ENCODE measurements around the gene SNAP25. TPM values are rescaled to one million over a fixed set of nuclear protein-coding genes. Genes with fewer than 3 reads are reported as not detected.

The SNAP25 gene
- total RNA-seq, 1 experiment from 2014 or later, result 0.39 TPM

DNA sequence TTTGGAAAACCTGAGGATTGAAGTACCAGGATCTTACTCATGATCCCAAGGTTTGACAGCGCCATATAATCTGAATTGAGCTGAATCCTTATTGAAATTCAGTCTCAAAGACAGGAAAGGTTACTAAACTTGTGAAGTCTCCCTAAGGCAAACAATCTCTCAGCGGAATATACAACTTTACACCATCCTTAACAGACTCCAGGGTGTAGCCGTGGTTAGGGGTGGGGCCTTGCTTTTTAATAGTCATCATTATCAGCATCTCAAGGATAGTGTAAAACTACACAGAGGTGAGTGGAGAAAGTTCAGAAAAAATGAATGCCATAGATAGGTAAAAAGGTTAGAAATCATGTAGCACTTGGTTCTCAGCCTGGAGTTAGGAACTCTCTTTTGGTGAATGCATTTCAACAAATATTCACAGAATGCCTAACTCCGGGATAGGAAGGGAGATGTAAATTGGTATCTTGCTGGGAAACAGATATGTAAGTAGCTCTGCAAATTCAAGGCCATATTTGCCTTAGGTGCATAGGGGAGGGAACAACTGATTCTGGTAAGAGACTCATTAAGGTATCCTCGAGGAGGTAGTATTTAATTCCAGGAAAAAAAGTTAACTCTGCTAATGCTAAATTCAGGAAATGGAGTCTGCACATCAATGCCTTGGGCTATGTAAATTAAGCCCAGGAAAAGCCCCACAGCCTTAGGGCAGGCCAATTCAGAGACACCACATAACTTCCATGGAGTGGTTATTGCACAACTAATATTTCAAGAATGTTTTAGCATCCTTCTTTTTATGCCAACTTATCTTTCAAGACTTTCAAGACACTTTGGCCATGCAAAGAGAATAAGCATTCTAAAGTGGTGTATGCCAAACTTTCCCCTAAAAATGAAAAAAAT is 61.6 kb downstream of the SNAP25 start:
- Histone ChIP-seq H3K4me1 (ENCODE audit: control insufficient read depth in 1 of 2, insufficient read depth in 2 of 2, low read length in 2 of 2) (no peaks in the 10 kb centered on the region), H2AFZ (ENCODE audit: low read depth, low read length, poor library complexity, severe bottlenecking) (no peak overlapping the region), H3K9me2 (ENCODE audit: insufficient read depth) (no peaks in the 10 kb centered on the region), H3K4me3 (replicated peaks in 1 of 2; ENCODE audit: low read depth in 1 of 2, low read length in 2 of 2) (no peak overlapping the region), H3K36me3 (ENCODE audit: control insufficient read depth in 1 of 2, insufficient read depth in 2 of 2, low read length in 2 of 2) (no peaks in the 10 kb centered on the region), H3K27ac (ENCODE audit: low read depth, low read length) (no peak overlapping the region), H3K9ac (ENCODE audit: low read length) (no peak overlapping the region), H3K9me3 (ENCODE audit: control insufficient read depth in 1 of 2, insufficient read depth in 1 of 2, low read depth in 1 of 2, low read length in 2 of 2) (no peaks in the 10 kb centered on the region), H4K20me1 (ENCODE audit: insufficient read depth) (no peaks in the 10 kb centered on the region), H3K79me2 (ENCODE audit: insufficient read depth, low read length) (no peaks in the 10 kb centered on the region), H3K27me3 (ENCODE audit: insufficient read depth, low read length) (peaks cover 69% of the 10 kb centered on the region), H3K4me2 (ENCODE audit: low read length) (no peak overlapping the region)
- intact Hi-C loops (cut with micrococcal nuclease), result no loop called here
- no peak for DNase-seq (ENCODE audit: low read depth, low spot score)
- TF ChIP-seq, protein P1, sequence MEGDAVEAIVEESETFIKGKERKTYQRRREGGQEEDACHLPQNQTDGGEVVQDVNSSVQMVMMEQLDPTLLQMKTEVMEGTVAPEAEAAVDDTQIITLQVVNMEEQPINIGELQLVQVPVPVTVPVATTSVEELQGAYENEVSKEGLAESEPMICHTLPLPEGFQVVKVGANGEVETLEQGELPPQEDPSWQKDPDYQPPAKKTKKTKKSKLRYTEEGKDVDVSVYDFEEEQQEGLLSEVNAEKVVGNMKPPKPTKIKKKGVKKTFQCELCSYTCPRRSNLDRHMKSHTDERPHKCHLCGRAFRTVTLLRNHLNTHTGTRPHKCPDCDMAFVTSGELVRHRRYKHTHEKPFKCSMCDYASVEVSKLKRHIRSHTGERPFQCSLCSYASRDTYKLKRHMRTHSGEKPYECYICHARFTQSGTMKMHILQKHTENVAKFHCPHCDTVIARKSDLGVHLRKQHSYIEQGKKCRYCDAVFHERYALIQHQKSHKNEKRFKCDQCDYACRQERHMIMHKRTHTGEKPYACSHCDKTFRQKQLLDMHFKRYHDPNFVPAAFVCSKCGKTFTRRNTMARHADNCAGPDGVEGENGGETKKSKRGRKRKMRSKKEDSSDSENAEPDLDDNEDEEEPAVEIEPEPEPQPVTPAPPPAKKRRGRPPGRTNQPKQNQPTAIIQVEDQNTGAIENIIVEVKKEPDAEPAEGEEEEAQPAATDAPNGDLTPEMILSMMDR (IDR thresholded peaks at IDR 0.05 in 2 of 3, conservative IDR thresholded peaks at IDR 0.05 in 1 of 3; ENCODE audit: borderline replicate concordance in 1 of 3, insufficient read depth in 1 of 3, low read depth in 2 of 3, low read length in 2 of 3), result no peak
- TF ChIP-seq SRF (IDR thresholded peaks at IDR 0.05; ENCODE audit: low read depth), result no peak
- TF ChIP-seq FOSL1 (IDR thresholded peaks at IDR 0.05; ENCODE audit: low read depth), result no peak
- no peak for TF ChIP-seq SIN3A (IDR thresholded peaks at IDR 0.05; ENCODE audit: low read depth)
- no peak for TF ChIP-seq EGR1 (IDR thresholded peaks at IDR 0.05; ENCODE audit: low read depth)
- TF ChIP-seq, protein P2, sequence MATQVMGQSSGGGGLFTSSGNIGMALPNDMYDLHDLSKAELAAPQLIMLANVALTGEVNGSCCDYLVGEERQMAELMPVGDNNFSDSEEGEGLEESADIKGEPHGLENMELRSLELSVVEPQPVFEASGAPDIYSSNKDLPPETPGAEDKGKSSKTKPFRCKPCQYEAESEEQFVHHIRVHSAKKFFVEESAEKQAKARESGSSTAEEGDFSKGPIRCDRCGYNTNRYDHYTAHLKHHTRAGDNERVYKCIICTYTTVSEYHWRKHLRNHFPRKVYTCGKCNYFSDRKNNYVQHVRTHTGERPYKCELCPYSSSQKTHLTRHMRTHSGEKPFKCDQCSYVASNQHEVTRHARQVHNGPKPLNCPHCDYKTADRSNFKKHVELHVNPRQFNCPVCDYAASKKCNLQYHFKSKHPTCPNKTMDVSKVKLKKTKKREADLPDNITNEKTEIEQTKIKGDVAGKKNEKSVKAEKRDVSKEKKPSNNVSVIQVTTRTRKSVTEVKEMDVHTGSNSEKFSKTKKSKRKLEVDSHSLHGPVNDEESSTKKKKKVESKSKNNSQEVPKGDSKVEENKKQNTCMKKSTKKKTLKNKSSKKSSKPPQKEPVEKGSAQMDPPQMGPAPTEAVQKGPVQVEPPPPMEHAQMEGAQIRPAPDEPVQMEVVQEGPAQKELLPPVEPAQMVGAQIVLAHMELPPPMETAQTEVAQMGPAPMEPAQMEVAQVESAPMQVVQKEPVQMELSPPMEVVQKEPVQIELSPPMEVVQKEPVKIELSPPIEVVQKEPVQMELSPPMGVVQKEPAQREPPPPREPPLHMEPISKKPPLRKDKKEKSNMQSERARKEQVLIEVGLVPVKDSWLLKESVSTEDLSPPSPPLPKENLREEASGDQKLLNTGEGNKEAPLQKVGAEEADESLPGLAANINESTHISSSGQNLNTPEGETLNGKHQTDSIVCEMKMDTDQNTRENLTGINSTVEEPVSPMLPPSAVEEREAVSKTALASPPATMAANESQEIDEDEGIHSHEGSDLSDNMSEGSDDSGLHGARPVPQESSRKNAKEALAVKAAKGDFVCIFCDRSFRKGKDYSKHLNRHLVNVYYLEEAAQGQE (IDR thresholded peaks at IDR 0.05; ENCODE audit: low read depth), result no peak
- ATAC-seq, result no peak
- ChIA-PET RAD21 (ENCODE audit: low non-redundant PET in 1 of 2, low total read pairs in 2 of 2, uncharacterized antibody in 2 of 2, unreplicated experiment in 2 of 2) (no interaction called here), CTCF (no interaction called here), POLR2A (interaction anchor here (0.7 kb wide), 1 partner anchor 28 kb away, joined by 3 read pairs; no protein-coding TSS in a partner anchor)
- BruUV-seq (replicated peaks), result no TSS peak
